ENCODE data around the gene STRN4. TPM values are rescaled to one million over a fixed set of nuclear protein-coding genes. Genes with fewer than 3 reads are reported as not detected.

The STRN4 gene
- total and polyA plus RNA-seq, 2 donors (not counting 1 experiment from before 2014, with no cell fraction given) = 111 to 112 TPM

DNA sequence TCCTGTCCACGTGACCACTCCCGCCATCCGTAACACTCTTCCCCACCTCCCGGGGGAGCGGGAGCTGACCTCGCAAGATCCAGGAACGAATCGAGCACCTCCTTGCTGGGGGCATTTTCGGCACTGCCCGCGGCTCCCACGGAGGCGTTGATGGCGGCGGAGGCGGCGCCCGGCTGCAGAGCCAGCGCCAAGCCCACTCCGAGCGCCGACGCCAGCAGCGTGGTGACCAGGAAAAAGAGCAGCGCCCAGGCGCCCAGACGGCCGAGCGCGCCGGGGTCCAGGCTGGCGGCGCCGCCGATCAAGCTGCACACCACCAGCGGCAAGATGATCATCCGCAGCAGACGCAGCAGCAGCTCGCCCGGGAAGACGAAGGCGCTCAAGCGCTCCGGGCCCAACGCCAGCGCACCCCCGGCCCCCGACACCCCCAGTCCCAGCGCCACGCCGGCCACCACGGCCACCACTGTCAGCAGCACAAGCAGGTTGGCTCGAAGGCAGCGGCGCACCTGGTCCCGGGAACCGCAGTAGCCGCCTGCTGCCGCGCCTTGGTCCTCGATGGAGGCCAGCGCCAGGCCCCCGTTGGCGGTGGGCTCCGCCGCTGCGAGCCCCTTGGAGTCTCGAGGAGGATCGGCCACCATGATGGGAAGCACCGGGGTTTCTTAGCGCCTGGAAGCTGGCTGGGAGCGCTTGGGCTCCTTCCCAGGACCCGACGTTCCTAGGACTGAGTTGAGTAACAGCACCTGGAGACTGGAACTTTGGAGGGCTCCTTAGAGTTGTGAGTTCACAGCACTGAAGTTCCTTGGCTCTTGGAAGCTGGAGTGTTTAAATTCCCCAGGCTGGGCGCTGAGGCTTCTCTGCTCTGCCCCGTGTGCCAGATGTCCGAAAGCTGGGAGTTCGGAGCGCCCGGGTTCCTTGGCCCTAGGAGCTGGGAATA, 41.3 kb upstream of the STRN4 start:
- TF ChIP-seq, protein P1, sequence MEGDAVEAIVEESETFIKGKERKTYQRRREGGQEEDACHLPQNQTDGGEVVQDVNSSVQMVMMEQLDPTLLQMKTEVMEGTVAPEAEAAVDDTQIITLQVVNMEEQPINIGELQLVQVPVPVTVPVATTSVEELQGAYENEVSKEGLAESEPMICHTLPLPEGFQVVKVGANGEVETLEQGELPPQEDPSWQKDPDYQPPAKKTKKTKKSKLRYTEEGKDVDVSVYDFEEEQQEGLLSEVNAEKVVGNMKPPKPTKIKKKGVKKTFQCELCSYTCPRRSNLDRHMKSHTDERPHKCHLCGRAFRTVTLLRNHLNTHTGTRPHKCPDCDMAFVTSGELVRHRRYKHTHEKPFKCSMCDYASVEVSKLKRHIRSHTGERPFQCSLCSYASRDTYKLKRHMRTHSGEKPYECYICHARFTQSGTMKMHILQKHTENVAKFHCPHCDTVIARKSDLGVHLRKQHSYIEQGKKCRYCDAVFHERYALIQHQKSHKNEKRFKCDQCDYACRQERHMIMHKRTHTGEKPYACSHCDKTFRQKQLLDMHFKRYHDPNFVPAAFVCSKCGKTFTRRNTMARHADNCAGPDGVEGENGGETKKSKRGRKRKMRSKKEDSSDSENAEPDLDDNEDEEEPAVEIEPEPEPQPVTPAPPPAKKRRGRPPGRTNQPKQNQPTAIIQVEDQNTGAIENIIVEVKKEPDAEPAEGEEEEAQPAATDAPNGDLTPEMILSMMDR (IDR thresholded peaks at IDR 0.05) = no peak
- TF ChIP-seq EZH2 (IDR thresholded peaks at IDR 0.05; ENCODE audit: borderline replicate concordance, insufficient read depth, low read depth, low read length, poor library complexity, severe bottlenecking) = no peak
- Histone ChIP-seq H3K79me2 (ENCODE audit: control insufficient read depth, insufficient read depth, low read length) (peaks cover 49% of the 10 kb centered on the region), H3K4me3 (ENCODE audit: control extremely low read depth in 1 of 5, extremely low read depth in 1 of 5, insufficient read depth in 1 of 5, low read depth in 2 of 5, low read length in 4 of 5) (peak overlapping the region; percentile 67 to 95 (median 79)), H2AFZ (ENCODE audit: insufficient read depth, low read depth, low read length, poor library complexity, severe bottlenecking) (peak overlapping the region; percentile 79), H3K9ac (ENCODE audit: low read length) (peak overlapping the region; percentile 94), H4K20me1 (ENCODE audit: control insufficient read depth, insufficient read depth, low read length, poor library complexity, severe bottlenecking) (peaks cover 19% of the 10 kb centered on the region), H3K27me3 (replicated peaks in 1 of 4; ENCODE audit: control extremely low read depth in 1 of 4, control insufficient read depth in 3 of 4, insufficient read depth in 4 of 4, low read length in 3 of 4) (no peaks in the 10 kb centered on the region), H3K27ac (ENCODE audit: low read length in 2 of 2) (peak overlapping the region; percentile 47 to 58), H3K36me3 (replicated peaks in 1 of 2; ENCODE audit: control extremely low read depth in 1 of 2, control insufficient read depth in 1 of 2, extremely low read depth in 1 of 2, insufficient read depth in 2 of 2, low read length in 1 of 2) (peaks cover 0 to 9% of the 10 kb centered on the region in 2 experiments), H3K4me1 (ENCODE audit: control insufficient read depth in 2 of 2, insufficient read depth in 2 of 2, low read length in 2 of 2) (peaks cover 32 to 51% of the 10 kb centered on the region in 2 donors), H3K4me2 (replicated peaks; ENCODE audit: low read depth, low read length, poor library complexity, severe bottlenecking) (peak overlapping the region; percentile 98), H3K9me3 (ENCODE audit: control extremely low read depth in 1 of 3, control insufficient read depth in 2 of 3, insufficient read depth in 1 of 3, low read length in 2 of 3) (no peaks in the 10 kb centered on the region)
- CTCF ChIA-PET = interaction anchor here (0.6 to 4.5 kb wide), 13 partner anchors 11 to 204 kb away, joined by 3 to 27 read pairs (median 6); no protein-coding TSS in a partner anchor
- peak overlapping the region; percentile 93 for H3K4me3 Mint-ChIP-seq
- peaks cover 57% of the 10 kb centered on the region for H3K4me1 Mint-ChIP-seq
- no peaks in the 10 kb centered on the region for H3K27me3 Mint-ChIP-seq
- POLR2A ChIA-PET = interaction anchor here (0.5 to 5.7 kb wide), 6 partner anchors 36 to 319 kb away, joined by 3 to 94 read pairs (median 4); no protein-coding TSS in a partner anchor
- no peaks in the 10 kb centered on the region for H3K9me3 Mint-ChIP-seq (ENCODE audit: insufficient read depth)
- WGBS (ENCODE audit: insufficient coverage) = under 1% methylated on average over 80 of the region's 80 CpGs
- peak; percentile 62 for DNase-seq
- intact Hi-C loops (cut with micrococcal nuclease) = loop anchor here (1.0 to 5.0 kb wide), 8 partner anchors 34 to 485 kb away; partner anchors contain the start of genes DACT3, FKRP, INAFM1 and STRN4
- peak overlapping the region; percentile 98 for H3K27ac Mint-ChIP-seq
- no peak for ATAC-seq (ENCODE audit: low read depth)
